ENCODE data around the gene LIN37.
"Not testable (repeated sequence)": the region's sequence is repeated elsewhere in the genome, so short reads cannot be mapped to it uniquely, and the experiment has no call there.

The LIN37 gene

GRCh38 chr19:35757231-35757748 is 8.9 kb downstream of the LIN37 start:
- Mint-ChIP-seq H3K4me3 (peak overlapping the region; percentile 91), H3K9me3 (no peaks in the 10 kb centered on the region), H3K27me3 (peaks cover 30% of the 10 kb centered on the region), H3K27ac (peak overlapping the region; percentile 88), H3K36me3 (ENCODE audit: low read depth) (peaks cover 77% of the 10 kb centered on the region), H3K4me1 (ENCODE audit: low read depth) (peaks cover 45% of the 10 kb centered on the region)
- intact Hi-C loops (cut with micrococcal nuclease) = no loop called here

- Mint-ChIP-seq H3K27me3 (peaks cover 30% of the 10 kb centered on the region), H3K27ac (peak within 1 kb of the TSS; percentile 88), H3K4me1 (ENCODE audit: low read depth) (peaks cover 44% of the 10 kb centered on the region), H3K36me3 (ENCODE audit: low read depth) (peaks cover 76% of the 10 kb centered on the region), H3K4me3 (peak within 1 kb of the TSS; percentile 91), H3K9me3 (no peaks in the 10 kb centered on the region)
- intact Hi-C loops (cut with micrococcal nuclease) = loop anchor here (1.0 kb wide), 1 partner anchor 10 kb away; the partner anchor contains the start of gene LIN37
Observed at GRCh38 chr19:35757749-35758608, 9.6 kb downstream of the LIN37 start, which contains the start of gene PROSER3. Gene PROSER3, plus strand, starts transcription at chr19:35758176. Its CDS starts 40 bp downstream, at chr19:35758216.

- Mint-ChIP-seq H3K27ac (peak overlapping the region; percentile 88), H3K4me1 (ENCODE audit: low read depth) (peaks cover 41% of the 10 kb centered on the region), H3K36me3 (ENCODE audit: low read depth) (peaks cover 76% of the 10 kb centered on the region), H3K9me3 (no peaks in the 10 kb centered on the region), H3K4me3 (no peak overlapping the region), H3K27me3 (peaks cover 24% of the 10 kb centered on the region)
- intact Hi-C loops (cut with micrococcal nuclease) = no loop called here
Observed at GRCh38 chr19:35759697-35760096, 11.3 kb downstream of the LIN37 start.

- no peak overlapping the region for H3K4me3 Mint-ChIP-seq
- intact Hi-C loops (cut with micrococcal nuclease) = no loop called here
- peaks cover 14% of the 10 kb centered on the region for H3K27me3 Mint-ChIP-seq
- no peak overlapping the region for H3K27ac Mint-ChIP-seq
- H3K36me3 Mint-ChIP-seq (ENCODE audit: low read depth) = peaks cover 76% of the 10 kb centered on the region
- H3K9me3 Mint-ChIP-seq = no peaks in the 10 kb centered on the region
- peaks cover 33% of the 10 kb centered on the region for H3K4me1 Mint-ChIP-seq (ENCODE audit: low read depth)
Observed at GRCh38 chr19:35760711-35761349, 12.5 kb downstream of the LIN37 start.

- Mint-ChIP-seq H3K4me1 (ENCODE audit: low read depth) (peaks cover 2% of the 10 kb centered on the region), H3K9me3 (no peaks in the 10 kb centered on the region), H3K4me3 (no peak overlapping the region), H3K27me3 (no peaks in the 10 kb centered on the region), H3K27ac (no peak overlapping the region), H3K36me3 (ENCODE audit: low read depth) (peaks cover 94% of the 10 kb centered on the region)
- intact Hi-C loops (cut with micrococcal nuclease) = no loop called here
Observed at GRCh38 chr19:35764432-35765315, 16.3 kb downstream of the LIN37 start.

- no peaks in the 10 kb centered on the region for H3K27me3 Mint-ChIP-seq
- intact Hi-C loops (cut with micrococcal nuclease) = no loop called here
- H3K4me1 Mint-ChIP-seq (ENCODE audit: low read depth) = no peaks in the 10 kb centered on the region
- peaks cover 80% of the 10 kb centered on the region for H3K36me3 Mint-ChIP-seq (ENCODE audit: low read depth)
- no peak overlapping the region for H3K27ac Mint-ChIP-seq
- no peak overlapping the region for H3K4me3 Mint-ChIP-seq
- H3K9me3 Mint-ChIP-seq = no peaks in the 10 kb centered on the region
Observed at GRCh38 chr19:35766571-35767104, 18.3 kb downstream of the LIN37 start.

GRCh38 chr19:35767288-35768081 is 19.1 kb downstream of the LIN37 start:
- Mint-ChIP-seq H3K4me1 (ENCODE audit: low read depth) (no peaks in the 10 kb centered on the region), H3K36me3 (ENCODE audit: low read depth) (peaks cover 72% of the 10 kb centered on the region), H3K9me3 (no peaks in the 10 kb centered on the region), H3K27ac (no peak overlapping the region), H3K4me3 (no peak overlapping the region), H3K27me3 (no peaks in the 10 kb centered on the region)
- intact Hi-C loops (cut with micrococcal nuclease) = no loop called here

GRCh38 chr19:35768082-35768421 is 19.7 kb downstream of the LIN37 start:
- Mint-ChIP-seq H3K9me3 (no peaks in the 10 kb centered on the region), H3K4me3 (no peak overlapping the region)

GRCh38 chr19:35772362-35772761 is 24.0 kb downstream of the LIN37 start:
- intact Hi-C loops (cut with micrococcal nuclease); H3K27ac Mint-ChIP-seq; H3K27me3 Mint-ChIP-seq; H3K9me3 Mint-ChIP-seq; H3K4me3 Mint-ChIP-seq: not testable (repeated sequence)
- H3K4me1 Mint-ChIP-seq (ENCODE audit: low read depth) = peaks cover 25% of the 10 kb centered on the region
- H3K36me3 Mint-ChIP-seq (ENCODE audit: low read depth) = peaks cover 26% of the 10 kb centered on the region

More at GRCh38 chr19:35768082-35768421, 19.7 kb downstream of the LIN37 start:
- Mint-ChIP-seq H3K4me1 (ENCODE audit: low read depth) (no peaks in the 10 kb centered on the region), H3K27ac (no peak overlapping the region), H3K36me3 (ENCODE audit: low read depth) (peaks cover 68% of the 10 kb centered on the region), H3K27me3 (no peaks in the 10 kb centered on the region)
- intact Hi-C loops (cut with micrococcal nuclease) = no loop called here

GRCh38 chr19:35773020-35773806 is 24.8 kb downstream of the LIN37 start:
- Mint-ChIP-seq H3K36me3 (ENCODE audit: low read depth) (peaks cover 17% of the 10 kb centered on the region), H3K4me3 (no peak overlapping the region), H3K27ac (no peak overlapping the region), H3K27me3 (peaks cover 2% of the 10 kb centered on the region), H3K4me1 (ENCODE audit: low read depth) (peaks cover 25% of the 10 kb centered on the region), H3K9me3 (no peaks in the 10 kb centered on the region)
- intact Hi-C loops (cut with micrococcal nuclease) = no loop called here

- intact Hi-C loops (cut with micrococcal nuclease) = no loop called here
- H3K36me3 Mint-ChIP-seq (ENCODE audit: low read depth) = peaks cover 10% of the 10 kb centered on the region
- peak overlapping the region; percentile 77 for H3K4me3 Mint-ChIP-seq
- H3K4me1 Mint-ChIP-seq (ENCODE audit: low read depth) = peaks cover 25% of the 10 kb centered on the region
- no peaks in the 10 kb centered on the region for H3K9me3 Mint-ChIP-seq
- peaks cover 2% of the 10 kb centered on the region for H3K27me3 Mint-ChIP-seq
- H3K27ac Mint-ChIP-seq = peak overlapping the region; percentile 77
Observed at GRCh38 chr19:35774274-35775045, 26.1 kb downstream of the LIN37 start.

GRCh38 chr19:35775046-35775297 is 26.6 kb downstream of the LIN37 start:
- H3K4me3 Mint-ChIP-seq = peak overlapping the region; percentile 77
- H3K4me1 Mint-ChIP-seq (ENCODE audit: low read depth) = peaks cover 25% of the 10 kb centered on the region
- H3K9me3 Mint-ChIP-seq = no peaks in the 10 kb centered on the region
- H3K36me3 Mint-ChIP-seq (ENCODE audit: low read depth) = peaks cover 6% of the 10 kb centered on the region
- H3K27me3 Mint-ChIP-seq = peaks cover 2% of the 10 kb centered on the region
- intact Hi-C loops (cut with micrococcal nuclease) = no loop called here
- H3K27ac Mint-ChIP-seq = peak overlapping the region; percentile 77

All from dendritic cell treated with granulocyte-macrophage colony-stimulating factor and Interleukin-4, amounts not matched to agents 40 ng/mL and 50 ng/mL, for 4 days (primary cell).